ENCODE measurements around the gene GLIS1.

DNA sequence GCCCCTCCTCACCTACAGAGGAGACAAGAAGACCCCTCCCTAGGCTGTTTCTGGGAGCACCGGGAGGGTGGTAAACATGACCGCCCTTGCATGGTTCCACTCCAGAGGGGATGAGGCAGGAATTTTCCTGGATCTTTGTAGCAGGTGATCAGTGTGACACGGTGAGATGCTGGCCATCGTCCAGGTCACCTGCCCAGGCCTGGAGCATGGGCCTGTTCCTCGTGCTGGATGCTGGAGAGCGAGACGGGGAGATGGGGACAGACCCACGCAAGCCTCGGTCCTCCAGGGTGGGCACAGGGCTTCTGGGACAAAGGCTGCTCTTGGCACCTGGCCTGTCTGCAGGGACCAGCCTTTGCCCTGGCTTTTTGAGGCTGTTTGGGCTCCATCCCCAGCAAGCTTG, 233.6 kb downstream of the GLIS1 start:
- TF ChIP-seq, protein P1, sequence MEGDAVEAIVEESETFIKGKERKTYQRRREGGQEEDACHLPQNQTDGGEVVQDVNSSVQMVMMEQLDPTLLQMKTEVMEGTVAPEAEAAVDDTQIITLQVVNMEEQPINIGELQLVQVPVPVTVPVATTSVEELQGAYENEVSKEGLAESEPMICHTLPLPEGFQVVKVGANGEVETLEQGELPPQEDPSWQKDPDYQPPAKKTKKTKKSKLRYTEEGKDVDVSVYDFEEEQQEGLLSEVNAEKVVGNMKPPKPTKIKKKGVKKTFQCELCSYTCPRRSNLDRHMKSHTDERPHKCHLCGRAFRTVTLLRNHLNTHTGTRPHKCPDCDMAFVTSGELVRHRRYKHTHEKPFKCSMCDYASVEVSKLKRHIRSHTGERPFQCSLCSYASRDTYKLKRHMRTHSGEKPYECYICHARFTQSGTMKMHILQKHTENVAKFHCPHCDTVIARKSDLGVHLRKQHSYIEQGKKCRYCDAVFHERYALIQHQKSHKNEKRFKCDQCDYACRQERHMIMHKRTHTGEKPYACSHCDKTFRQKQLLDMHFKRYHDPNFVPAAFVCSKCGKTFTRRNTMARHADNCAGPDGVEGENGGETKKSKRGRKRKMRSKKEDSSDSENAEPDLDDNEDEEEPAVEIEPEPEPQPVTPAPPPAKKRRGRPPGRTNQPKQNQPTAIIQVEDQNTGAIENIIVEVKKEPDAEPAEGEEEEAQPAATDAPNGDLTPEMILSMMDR (IDR thresholded peaks at IDR 0.05; ENCODE audit: low read depth, low read length), result no peak
- no peak for TF ChIP-seq POLR2A (IDR thresholded peaks at IDR 0.05; ENCODE audit: extremely low read depth, insufficient read length)
- no peak for TF ChIP-seq MAX (IDR thresholded peaks at IDR 0.05; ENCODE audit: low read depth, low read length)
- TF ChIP-seq MYC (IDR thresholded peaks at IDR 0.05; ENCODE audit: low read depth, low read length), result no peak

Measured in NB4 (cell line).